Measurements from ENCODE around the gene RAB11FIP3. TPM values are rescaled to one million over a fixed set of nuclear protein-coding genes. Genes with fewer than 3 reads are reported as not detected.

Gene RAB11FIP3
- total RNA-seq, 2 donors from 2014 or later = 62.7 to 68.9 TPM

Small RNA genes lying within 50 kb of the gene (microRNA-seq; reads per million reads assigned to microRNA genes)
- not detected for gene MIR3176 (ENCODE audit: borderline microRNAs expressed)
- gene MIR5587 (ENCODE audit: borderline microRNAs expressed) = not detected

Other genes with a start within 250 kb of the RAB11FIP3 start
- gene HBA1, start 249.0 kb upstream of the RAB11FIP3 start, total RNA-seq = 1 to 10 TPM in 1 of 2 donors, not detected in 1; 1.1 TPM
- 1 to 10 TPM; 1.2 to 1.3 TPM for gene HBQ1, start 245.2 kb upstream of the RAB11FIP3 start, total RNA-seq
- gene LUC7L, start 196.2 kb upstream of the RAB11FIP3 start, total RNA-seq = 100 to 1,000 TPM; 130 to 151 TPM
- 100 to 1,000 TPM; 123 to 130 TPM for gene FAM234A, start 190.8 kb upstream of the RAB11FIP3 start, total RNA-seq
- 1 to 10 TPM; 2.0 to 7.8 TPM for gene RGS11, start 149.7 kb upstream of the RAB11FIP3 start, total RNA-seq
- gene ARHGDIG, start 145.1 kb upstream of the RAB11FIP3 start, total RNA-seq = 10 to 100 TPM in 1 of 2 donors, 1 to 10 TPM in 1; 6.8 to 19.2 TPM
- gene PDIA2, start 142.5 kb upstream of the RAB11FIP3 start, total RNA-seq = 1 to 10 TPM; 2.9 to 9.9 TPM
- 10 to 100 TPM; 36.5 to 37.3 TPM for gene AXIN1, start 72.9 kb upstream of the RAB11FIP3 start, total RNA-seq
- 100 to 1,000 TPM; 137 to 138 TPM for gene MRPL28, start 55.1 kb upstream of the RAB11FIP3 start, total RNA-seq
- gene PGAP6, start 43.7 kb upstream of the RAB11FIP3 start, total RNA-seq = 100 to 1,000 TPM; 104 to 115 TPM
- 100 to 1,000 TPM; 274 to 350 TPM for gene NME4, start 28.4 kb upstream of the RAB11FIP3 start, total RNA-seq
- gene DECR2, start 23.8 kb upstream of the RAB11FIP3 start, total RNA-seq = 10 to 100 TPM; 31.8 to 43.5 TPM
- gene CAPN15, start 102.1 kb downstream of the RAB11FIP3 start, total RNA-seq = 10 to 100 TPM; 55.3 to 76.1 TPM
- gene PRR35, start 134.7 kb downstream of the RAB11FIP3 start, total RNA-seq = under 1 TPM; 0.29 to 0.62 TPM
- 1 to 10 TPM; 1.1 TPM for gene NHLRC4, start 141.4 kb downstream of the RAB11FIP3 start, total RNA-seq
- gene PIGQ, start 144.3 kb downstream of the RAB11FIP3 start, total RNA-seq = 100 to 1,000 TPM; 128 to 129 TPM
- gene RAB40C, start 164.4 kb downstream of the RAB11FIP3 start, total RNA-seq = 10 to 100 TPM; 21.3 to 25.9 TPM
- 10 to 100 TPM in 1 of 2 donors, 1 to 10 TPM in 1; 7.7 to 11.6 TPM for gene WFIKKN1, start 205.3 kb downstream of the RAB11FIP3 start, total RNA-seq
- 10 to 100 TPM; 72.1 to 79.8 TPM for gene METTL26, start 210.7 kb downstream of the RAB11FIP3 start, total RNA-seq
- gene MCRIP2, start 216.2 kb downstream of the RAB11FIP3 start, total RNA-seq = 10 to 100 TPM; 22.8 to 34.2 TPM
- gene WDR90, start 223.7 kb downstream of the RAB11FIP3 start, total RNA-seq = 100 to 1,000 TPM; 112 to 120 TPM
- 100 to 1,000 TPM; 180 to 193 TPM for gene RHOT2, start 242.5 kb downstream of the RAB11FIP3 start, total RNA-seq